Activated CD8-positive, alpha-beta T cell treated with anti-CD3 and anti-CD28 coated beads for 36 hours (primary cell): Measurements from ENCODE around the gene EVC2. TPM values are rescaled to one million over a fixed set of nuclear protein-coding genes. Genes with fewer than 3 reads are reported as not detected.

Experiments
- ATAC-seq: fragments of 200-7000 bp; cut with Tn5 transposase; one replicate; pipeline ENCODE4 v1.10.0; 2021; ENCODE audit warnings: mild to moderate bottlenecking, moderate library complexity
- CTCF ChIA-PET: fragments of 350-600 bp; sonication (Branson Sonifier 250); formaldehyde crosslinking; loops from one replicate; lab custom pipeline; 2021; ENCODE audit warnings: antibody characterized with exemption; lab: Charles Lee
- POLR2A ChIA-PET: fragments of 350-600 bp; sonication (Branson Sonifier 250); formaldehyde crosslinking; loops from one replicate; lab custom pipeline; 2021; ENCODE audit warnings: antibody characterized with exemption; lab: Charles Lee
- DNase-seq: peaks from one replicate; pipeline ENCODE4 v3.0.0-alpha.2; 2020
- H3K27ac Mint-ChIP-seq: one replicate; pipeline ENCODE4 v1.8.0; 2021; ENCODE audit warnings: mild to moderate bottlenecking, mixed read lengths
- H3K27me3 Mint-ChIP-seq: one replicate; pipeline ENCODE4 v1.8.0; 2021; ENCODE audit warnings: mixed read lengths
- H3K36me3 Mint-ChIP-seq: one replicate; pipeline ENCODE4 v1.8.0; 2021; ENCODE audit warnings: low read depth, mixed read lengths
- H3K4me1 Mint-ChIP-seq: one replicate; pipeline ENCODE4 v1.8.0; 2021; ENCODE audit warnings: low read depth, mixed read lengths
- H3K4me3 Mint-ChIP-seq: one replicate; pipeline ENCODE4 v1.8.0; 2021; ENCODE audit warnings: mild to moderate bottlenecking, moderate library complexity, mixed read lengths
- H3K9me3 Mint-ChIP-seq: one replicate; pipeline ENCODE4 v1.8.0; 2021; ENCODE audit warnings: mixed read lengths
- intact Hi-C: fragments of 100-400 bp; cut with micrococcal nuclease; formaldehyde crosslinking; loops from one replicate; pipeline ENCODE4 v1.10.0; 2022
- total RNA-seq, 2 experiments: library from RNA; stranded (reverse); gene quantifications; one replicate each; pipeline ENCODE4 v1.2.3, GENCODE V29; 2021
- TF ChIP-seq, protein P1 (sequence below): fragments of 200-600 bp; IDR thresholded peaks from one replicate; pipeline ENCODE4 v1.8.0; 2022; ENCODE audit warnings: antibody characterized with exemption, mild to moderate bottlenecking

Gene EVC2
- total RNA-seq, 2 experiments from 2014 or later = 0.83 to 1.3 TPM

DNA sequence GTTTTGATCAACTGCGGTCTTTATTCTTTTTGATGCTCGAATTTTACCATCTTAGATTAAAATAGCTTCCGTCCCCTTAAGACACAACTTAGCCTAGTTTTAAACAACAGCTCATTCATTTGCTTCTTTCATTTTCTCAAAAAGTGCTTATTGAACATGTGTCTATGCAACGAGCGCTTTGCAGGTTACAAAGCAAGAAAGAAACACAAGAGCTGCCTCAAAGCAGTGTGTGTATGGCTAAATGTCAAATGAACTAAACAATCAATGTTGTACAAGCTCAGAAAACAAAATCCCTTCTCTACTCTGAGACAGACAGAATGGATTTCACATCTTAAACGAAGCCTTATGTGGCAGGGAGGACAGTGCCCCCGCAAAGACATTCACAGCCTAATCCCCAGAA, 61.0 kb downstream of the EVC2 start:
- ChIA-PET POLR2A (interaction anchor here (0.6 kb wide), 1 partner anchor 113 kb away, joined by 3 read pairs; no protein-coding TSS in a partner anchor), CTCF (no interaction called here)
- Mint-ChIP-seq H3K27ac (no peak overlapping the region), H3K9me3 (no peaks in the 10 kb centered on the region), H3K36me3 (no peaks in the 10 kb centered on the region), H3K4me1 (no peaks in the 10 kb centered on the region), H3K27me3 (no peaks in the 10 kb centered on the region), H3K4me3 (no peak overlapping the region)
- DNase-seq = no peak
- intact Hi-C loops = no loop called here
- no peak for ATAC-seq
- TF ChIP-seq, protein P1, sequence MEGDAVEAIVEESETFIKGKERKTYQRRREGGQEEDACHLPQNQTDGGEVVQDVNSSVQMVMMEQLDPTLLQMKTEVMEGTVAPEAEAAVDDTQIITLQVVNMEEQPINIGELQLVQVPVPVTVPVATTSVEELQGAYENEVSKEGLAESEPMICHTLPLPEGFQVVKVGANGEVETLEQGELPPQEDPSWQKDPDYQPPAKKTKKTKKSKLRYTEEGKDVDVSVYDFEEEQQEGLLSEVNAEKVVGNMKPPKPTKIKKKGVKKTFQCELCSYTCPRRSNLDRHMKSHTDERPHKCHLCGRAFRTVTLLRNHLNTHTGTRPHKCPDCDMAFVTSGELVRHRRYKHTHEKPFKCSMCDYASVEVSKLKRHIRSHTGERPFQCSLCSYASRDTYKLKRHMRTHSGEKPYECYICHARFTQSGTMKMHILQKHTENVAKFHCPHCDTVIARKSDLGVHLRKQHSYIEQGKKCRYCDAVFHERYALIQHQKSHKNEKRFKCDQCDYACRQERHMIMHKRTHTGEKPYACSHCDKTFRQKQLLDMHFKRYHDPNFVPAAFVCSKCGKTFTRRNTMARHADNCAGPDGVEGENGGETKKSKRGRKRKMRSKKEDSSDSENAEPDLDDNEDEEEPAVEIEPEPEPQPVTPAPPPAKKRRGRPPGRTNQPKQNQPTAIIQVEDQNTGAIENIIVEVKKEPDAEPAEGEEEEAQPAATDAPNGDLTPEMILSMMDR = no peak

DNA sequence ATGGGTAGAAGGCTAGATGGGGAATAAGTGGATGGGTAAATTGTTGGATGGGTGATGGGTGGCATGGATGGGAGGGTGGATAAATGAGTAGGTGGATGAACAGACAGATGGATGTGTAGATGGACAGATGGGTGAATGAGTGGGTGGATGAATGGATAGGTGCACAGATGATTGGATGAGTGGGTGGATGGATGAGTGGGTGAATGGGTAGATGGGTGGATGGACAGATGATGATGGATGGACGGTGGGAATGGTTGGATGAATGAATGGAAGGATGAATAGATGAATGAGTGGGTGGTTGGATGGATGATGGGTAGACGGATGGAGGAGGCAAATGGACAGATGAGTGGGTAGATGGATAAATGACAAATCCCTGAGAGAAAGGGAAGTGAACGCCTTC, 68.3 kb downstream of the EVC2 start:
- POLR2A ChIA-PET = no interaction called here

DNA sequence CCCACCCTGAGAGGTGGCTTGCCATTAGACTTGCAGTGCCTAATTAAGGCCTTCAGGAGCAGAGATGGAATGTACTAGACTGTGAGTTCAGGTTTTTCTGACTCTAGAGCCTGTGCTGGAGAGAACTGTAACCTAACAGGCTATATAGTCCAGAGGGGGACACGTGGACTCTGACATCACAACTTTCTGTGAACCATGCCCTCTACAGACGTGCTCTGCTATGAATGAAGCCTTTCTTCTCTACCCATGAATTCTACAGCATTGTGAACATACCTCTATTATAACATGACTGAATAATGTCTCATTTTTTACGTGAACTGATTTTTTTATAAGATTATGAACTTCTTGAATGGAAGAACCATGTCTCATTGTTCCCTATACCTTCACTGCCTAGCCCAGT, 68.8 kb downstream of the EVC2 start:
- Mint-ChIP-seq H3K9me3 (peaks cover 2% of the 10 kb centered on the region), H3K4me1 (no peaks in the 10 kb centered on the region), H3K36me3 (no peaks in the 10 kb centered on the region), H3K4me3 (no peak overlapping the region), H3K27me3 (no peaks in the 10 kb centered on the region), H3K27ac (no peak overlapping the region)
- DNase-seq (no peak), ATAC-seq (no peak)
- intact Hi-C loops = no loop called here
- POLR2A ChIA-PET = no interaction called here
- TF ChIP-seq, protein P1 = no peak
- CTCF ChIA-PET = no interaction called here

More for the DNA sequence above, 68.3 kb downstream of the EVC2 start:
- H3K36me3 Mint-ChIP-seq = no peaks in the 10 kb centered on the region
- no peak overlapping the region for H3K4me3 Mint-ChIP-seq
- H3K27ac Mint-ChIP-seq = no peak overlapping the region
- H3K9me3 Mint-ChIP-seq = peaks cover 2% of the 10 kb centered on the region
- TF ChIP-seq, protein P1 = no peak
- no peaks in the 10 kb centered on the region for H3K27me3 Mint-ChIP-seq
- intact Hi-C loops = no loop called here
- ATAC-seq (no peak), DNase-seq (no peak)
- CTCF ChIA-PET = no interaction called here
- H3K4me1 Mint-ChIP-seq = no peaks in the 10 kb centered on the region

DNA sequence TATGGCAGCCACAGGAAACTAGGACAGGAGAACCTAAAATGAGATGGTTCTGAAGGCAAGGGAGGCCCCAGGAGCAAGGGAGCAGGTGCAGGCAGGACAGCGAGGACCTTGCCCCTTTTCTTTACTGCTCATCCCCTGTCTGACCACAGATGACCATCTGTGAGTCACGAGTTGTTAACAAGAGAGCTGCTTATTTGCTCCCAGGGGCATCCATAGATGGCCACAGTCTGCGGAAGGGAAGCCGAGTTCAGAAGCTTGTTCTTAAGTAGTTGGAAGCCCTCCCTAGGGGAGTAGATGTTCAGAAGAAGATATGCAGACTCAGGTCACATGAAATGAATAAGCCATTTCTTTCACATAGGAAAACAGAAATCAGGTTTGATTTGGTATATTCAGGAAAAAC, 69.4 kb downstream of the EVC2 start:
- CTCF ChIA-PET = no interaction called here
- no peak for DNase-seq
- POLR2A ChIA-PET = no interaction called here
- Mint-ChIP-seq H3K4me1 (no peaks in the 10 kb centered on the region), H3K4me3 (no peak overlapping the region), H3K27ac (no peak overlapping the region), H3K9me3 (peaks cover 2% of the 10 kb centered on the region), H3K27me3 (no peaks in the 10 kb centered on the region), H3K36me3 (no peaks in the 10 kb centered on the region)
- no peak for ATAC-seq
- TF ChIP-seq, protein P1 = no peak
- intact Hi-C loops = no loop called here

DNA sequence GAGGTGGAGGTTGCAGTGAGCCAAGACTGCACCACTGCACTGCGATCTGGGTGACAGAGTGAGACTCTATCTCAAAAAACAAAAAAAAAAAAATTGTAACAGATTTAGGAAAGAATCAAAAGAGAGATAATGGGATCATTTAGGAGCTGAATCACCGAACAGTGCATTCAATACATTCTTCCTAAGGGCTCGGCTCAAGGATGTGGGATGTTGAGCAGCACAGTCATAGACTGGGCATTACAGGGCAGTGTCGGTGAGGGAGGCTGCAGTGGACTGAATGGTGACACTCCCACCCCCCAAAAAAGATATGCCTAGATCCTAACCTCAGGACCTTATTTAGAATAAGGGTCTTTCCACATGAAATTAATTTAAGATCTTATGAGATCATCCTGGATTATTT, 70.0 kb downstream of the EVC2 start:
- intact Hi-C loops = no loop called here
- no peak overlapping the region for H3K27ac Mint-ChIP-seq
- H3K36me3 Mint-ChIP-seq = no peaks in the 10 kb centered on the region
- POLR2A ChIA-PET = no interaction called here
- DNase-seq = no peak
- CTCF ChIA-PET = interaction anchor here (1.1 kb wide), 1 partner anchor 8 kb away, joined by 3 read pairs; no protein-coding TSS in a partner anchor
- H3K27me3 Mint-ChIP-seq = no peaks in the 10 kb centered on the region
- ATAC-seq = no peak
- H3K4me3 Mint-ChIP-seq = no peak overlapping the region
- peaks cover 2% of the 10 kb centered on the region for H3K9me3 Mint-ChIP-seq
- no peaks in the 10 kb centered on the region for H3K4me1 Mint-ChIP-seq
- TF ChIP-seq, protein P1 = no peak
